Activated T-cell treated with anti-CD3 and anti-CD28 coated beads for 4 hours (primary cell): ENCODE measurements around the gene TEX13B.

ENCODE experiments used
- DNase-seq: peaks from one replicate; pipeline ENCODE4 v3.0.0-alpha.2; 2020

The TEX13B gene

DNA sequence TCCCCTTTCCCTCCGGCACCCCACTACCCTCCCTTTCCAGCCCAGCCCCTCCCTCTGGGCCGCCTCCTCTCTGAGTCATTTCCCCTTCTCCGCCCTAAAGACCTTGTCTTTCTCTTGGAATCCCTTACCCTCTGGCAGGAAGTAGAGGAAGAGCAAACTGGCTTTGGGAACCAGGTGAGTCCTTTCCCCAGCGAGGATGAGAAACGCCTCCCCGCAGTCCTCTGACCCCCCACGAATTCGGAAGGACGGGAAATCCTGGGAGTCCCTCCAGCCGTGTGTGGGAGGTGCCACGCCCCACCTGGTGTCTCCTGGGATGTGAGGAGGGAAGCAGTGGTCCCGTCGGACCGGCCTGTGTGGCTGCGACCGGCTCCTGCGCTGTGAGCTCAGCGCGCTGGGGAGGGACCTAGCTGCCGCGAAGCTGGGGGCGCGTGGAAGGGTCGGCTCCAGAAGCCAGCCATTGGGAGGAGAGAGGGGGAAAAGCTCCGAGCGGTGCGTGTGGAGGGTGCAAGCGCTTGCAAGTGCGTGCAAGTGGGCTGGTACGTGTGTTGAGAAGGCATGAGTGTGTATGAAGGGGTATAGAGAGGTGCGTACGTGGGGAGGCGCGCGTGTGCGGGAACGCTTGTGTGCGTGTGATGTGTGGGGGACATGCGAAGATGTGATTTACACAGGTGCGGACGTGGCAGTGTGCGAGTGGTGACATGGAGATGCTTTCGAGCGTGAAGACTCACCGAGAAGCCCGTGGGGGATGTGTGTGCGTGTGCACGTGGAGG lies 46.3 kb downstream of the TEX13B start:
- DNase-seq = no peak

DNA sequence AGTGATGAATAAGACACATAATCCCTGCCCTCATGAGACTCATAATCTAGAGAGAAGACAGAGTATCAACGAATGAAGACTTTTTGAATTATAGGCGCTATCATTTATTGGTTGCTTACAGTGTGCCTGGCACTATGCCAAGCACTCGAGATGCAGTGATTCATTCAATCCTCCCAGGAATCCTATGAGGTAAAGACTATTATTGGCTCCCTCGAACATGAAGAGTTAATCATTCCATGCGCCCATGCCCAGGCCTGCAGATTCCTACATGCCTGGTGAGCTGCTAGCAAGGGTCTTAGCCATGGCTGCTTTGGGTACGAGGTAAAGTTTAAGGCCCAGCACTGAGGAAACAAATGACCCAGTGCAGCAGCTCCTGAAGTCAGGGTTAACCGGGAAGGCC lies 47.0 kb downstream of the TEX13B start:
- DNase-seq = no peak

DNA sequence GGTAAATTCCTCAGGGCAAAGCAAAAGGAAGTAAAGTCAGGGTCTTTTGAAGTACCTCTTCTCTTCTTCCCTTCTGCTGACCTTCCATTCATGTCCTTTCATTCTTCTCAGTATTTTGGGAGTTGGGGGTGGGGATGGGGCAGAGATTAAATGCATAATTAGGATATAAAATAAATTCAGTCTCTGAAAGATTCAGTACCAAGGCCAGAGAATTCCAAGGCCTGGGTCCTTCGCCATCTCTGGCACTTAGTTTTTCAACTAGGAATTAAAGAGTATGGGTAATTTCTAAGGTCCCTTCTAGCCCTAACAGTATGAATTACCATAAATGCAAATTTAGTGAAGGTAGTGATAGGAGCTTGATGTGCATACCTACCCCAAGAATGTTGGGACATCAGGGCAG lies 47.9 kb downstream of the TEX13B start:
- no peak for DNase-seq
